ENCODE data around the gene PTGES.

DNA sequence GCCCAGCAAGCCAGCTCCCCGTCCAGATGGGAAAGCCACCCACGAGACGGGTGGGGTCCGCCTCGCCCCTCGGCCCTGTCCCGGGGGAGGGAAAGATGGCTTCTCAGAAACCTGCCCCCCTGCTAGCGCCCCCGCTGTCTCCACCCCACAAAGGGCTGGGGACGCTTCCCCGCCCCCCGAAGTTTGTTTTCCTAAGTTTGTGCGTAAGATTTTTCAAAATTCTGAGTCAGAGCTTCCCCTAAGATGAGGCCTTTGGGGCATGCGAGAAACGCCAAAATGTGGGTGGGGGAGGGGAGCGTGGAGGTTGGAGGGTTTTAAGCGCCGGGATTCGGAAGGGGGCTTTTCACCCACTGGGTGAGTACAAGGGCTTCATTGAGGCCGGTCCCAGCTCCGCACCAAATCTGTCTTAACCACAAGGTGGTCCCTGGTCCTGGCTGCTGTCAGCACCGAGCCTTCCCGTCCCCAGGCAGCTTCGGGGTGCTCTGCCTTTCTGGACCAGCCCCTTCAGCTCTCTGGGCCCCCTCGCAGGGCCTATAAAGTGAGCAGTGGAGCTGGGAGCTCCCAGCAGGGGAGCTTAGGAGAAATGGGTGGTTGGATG is 55.1 kb downstream of the PTGES start:
- TF ChIP-seq, protein P1, sequence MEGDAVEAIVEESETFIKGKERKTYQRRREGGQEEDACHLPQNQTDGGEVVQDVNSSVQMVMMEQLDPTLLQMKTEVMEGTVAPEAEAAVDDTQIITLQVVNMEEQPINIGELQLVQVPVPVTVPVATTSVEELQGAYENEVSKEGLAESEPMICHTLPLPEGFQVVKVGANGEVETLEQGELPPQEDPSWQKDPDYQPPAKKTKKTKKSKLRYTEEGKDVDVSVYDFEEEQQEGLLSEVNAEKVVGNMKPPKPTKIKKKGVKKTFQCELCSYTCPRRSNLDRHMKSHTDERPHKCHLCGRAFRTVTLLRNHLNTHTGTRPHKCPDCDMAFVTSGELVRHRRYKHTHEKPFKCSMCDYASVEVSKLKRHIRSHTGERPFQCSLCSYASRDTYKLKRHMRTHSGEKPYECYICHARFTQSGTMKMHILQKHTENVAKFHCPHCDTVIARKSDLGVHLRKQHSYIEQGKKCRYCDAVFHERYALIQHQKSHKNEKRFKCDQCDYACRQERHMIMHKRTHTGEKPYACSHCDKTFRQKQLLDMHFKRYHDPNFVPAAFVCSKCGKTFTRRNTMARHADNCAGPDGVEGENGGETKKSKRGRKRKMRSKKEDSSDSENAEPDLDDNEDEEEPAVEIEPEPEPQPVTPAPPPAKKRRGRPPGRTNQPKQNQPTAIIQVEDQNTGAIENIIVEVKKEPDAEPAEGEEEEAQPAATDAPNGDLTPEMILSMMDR (IDR thresholded peaks at IDR 0.05), result no peak
- TF ChIP-seq POLR2A (IDR thresholded peaks at IDR 0.05), result no peak

Measured in heart left ventricle (tissue), 13 donors.